SU-DHL-6 (cell line): ENCODE measurements around the gene ECI1.

Source experiments
- H2AFZ ChIP-seq: fragments of 200-600 bp; sonication (generic); 2 replicates; pipeline ENCODE4 v1.6.1; 2014; ENCODE audit warnings: low read depth, mild to moderate bottlenecking, moderate library complexity, mixed read lengths, antibody characterized with exemption, low read length; ENCODE audit not compliant: severe bottlenecking
- H3F3A ChIP-seq: fragments of 200-600 bp; shearing (Covaris generic); 2 replicates; pipeline ENCODE4 v1.6.0; 2016; ENCODE audit warnings: antibody characterized with exemption, mild to moderate bottlenecking; ENCODE audit not compliant: insufficient read depth
- H3K27ac ChIP-seq: fragments of 200-600 bp; sonication (generic); 2 replicates; pipeline ENCODE4 v1.5.1; 2016; ENCODE audit warnings: low read depth, mild to moderate bottlenecking, low read length, moderate library complexity, mixed read lengths
- H3K27me3 ChIP-seq: fragments of 200-600 bp; sonication (generic), shearing (Covaris generic); 2 replicates; pipeline ENCODE4 v1.6.0; 2014; ENCODE audit warnings: mild to moderate bottlenecking, low read length
- H3K36me3 ChIP-seq: fragments of 200-600 bp; sonication (generic); 2 replicates; pipeline ENCODE4 v1.6.1; 2014; ENCODE audit warnings: mild to moderate bottlenecking, low read length, mixed read lengths
- H3K4me2 ChIP-seq: fragments of 300-600, 200-600 bp; shearing (Covaris generic), sonication (generic); 2 replicates; pipeline ENCODE4 v1.6.0; 2014; ENCODE audit warnings: low read length, low read depth, mild to moderate bottlenecking; ENCODE audit not compliant: poor library complexity, severe bottlenecking
- H3K4me3 ChIP-seq: fragments of 200-600 bp; sonication (generic); 2 replicates; pipeline ENCODE4 v1.5.1; 2014; ENCODE audit warnings: antibody characterized with exemption, low read length, mild to moderate bottlenecking, mixed read lengths; ENCODE audit not compliant: insufficient read depth, poor library complexity, severe bottlenecking
- H3K79me2 ChIP-seq: fragments of 200-600 bp; sonication (generic); 2 replicates; pipeline ENCODE4 v1.6.1; 2014; ENCODE audit warnings: mild to moderate bottlenecking, low read length, moderate library complexity; ENCODE audit not compliant: insufficient read depth
- H3K9ac ChIP-seq: fragments of 200-600 bp; sonication (generic); 2 replicates; pipeline ENCODE4 v1.7.0; 2014; ENCODE audit warnings: mild to moderate bottlenecking, low read length
- H3K9me2 ChIP-seq: fragments of 200-600 bp; sonication (generic); replicated peaks from 2 replicates; pipeline ENCODE4 v1.6.1; 2014; ENCODE audit warnings: low read length; ENCODE audit not compliant: insufficient read depth
- H3K9me3 ChIP-seq: fragments of 200-600 bp; sonication (generic); 2 replicates; pipeline ENCODE4 v1.6.1; 2014; ENCODE audit warnings: low read length, mixed read lengths; ENCODE audit not compliant: insufficient read depth
- H4K20me1 ChIP-seq: fragments of 200-600 bp; sonication (generic); 2 replicates; pipeline ENCODE4 v1.6.1; 2014; ENCODE audit warnings: low read depth, mild to moderate bottlenecking, antibody characterized with exemption, low read length, moderate library complexity, mixed read lengths
- EZH2phosphoT487 ChIP-seq: fragments of 200-600 bp; sonication (generic), shearing (Covaris generic); conservative IDR thresholded peaks from 2 replicates; pipeline ENCODE4 v1.6.1; 2018; ENCODE audit warnings: mild to moderate bottlenecking, antibody characterized with exemption, low read length, moderate library complexity, mixed read lengths
- TF ChIP-seq, protein P1 (sequence below): fragments of 200-600 bp; sonication (generic); IDR thresholded peaks from one replicate; pipeline ENCODE4 v1.5.1; 2017; ENCODE audit warnings: antibody characterized with exemption, mild to moderate bottlenecking, low read length, moderate library complexity; ENCODE audit not compliant: insufficient read depth, poor library complexity, severe bottlenecking

Gene ECI1

GRCh38 chr16:2298621-2299020 is 47.2 kb upstream of the ECI1 start:
- Histone ChIP-seq H3F3A (no peaks in the 10 kb centered on the region), H3K4me2 (no peak overlapping the region), H2AFZ (no peak overlapping the region), H3K36me3 (no peaks in the 10 kb centered on the region), H3K9ac (no peak overlapping the region), H3K9me2 (no peaks in the 10 kb centered on the region), H3K9me3 (no peaks in the 10 kb centered on the region), H3K27ac (no peak overlapping the region), H3K79me2 (no peaks in the 10 kb centered on the region), H3K27me3 (no peaks in the 10 kb centered on the region), H3K4me3 (no peak overlapping the region), H4K20me1 (no peaks in the 10 kb centered on the region)
- no peak for TF ChIP-seq EZH2phosphoT487
- TF ChIP-seq, protein P1, sequence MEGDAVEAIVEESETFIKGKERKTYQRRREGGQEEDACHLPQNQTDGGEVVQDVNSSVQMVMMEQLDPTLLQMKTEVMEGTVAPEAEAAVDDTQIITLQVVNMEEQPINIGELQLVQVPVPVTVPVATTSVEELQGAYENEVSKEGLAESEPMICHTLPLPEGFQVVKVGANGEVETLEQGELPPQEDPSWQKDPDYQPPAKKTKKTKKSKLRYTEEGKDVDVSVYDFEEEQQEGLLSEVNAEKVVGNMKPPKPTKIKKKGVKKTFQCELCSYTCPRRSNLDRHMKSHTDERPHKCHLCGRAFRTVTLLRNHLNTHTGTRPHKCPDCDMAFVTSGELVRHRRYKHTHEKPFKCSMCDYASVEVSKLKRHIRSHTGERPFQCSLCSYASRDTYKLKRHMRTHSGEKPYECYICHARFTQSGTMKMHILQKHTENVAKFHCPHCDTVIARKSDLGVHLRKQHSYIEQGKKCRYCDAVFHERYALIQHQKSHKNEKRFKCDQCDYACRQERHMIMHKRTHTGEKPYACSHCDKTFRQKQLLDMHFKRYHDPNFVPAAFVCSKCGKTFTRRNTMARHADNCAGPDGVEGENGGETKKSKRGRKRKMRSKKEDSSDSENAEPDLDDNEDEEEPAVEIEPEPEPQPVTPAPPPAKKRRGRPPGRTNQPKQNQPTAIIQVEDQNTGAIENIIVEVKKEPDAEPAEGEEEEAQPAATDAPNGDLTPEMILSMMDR = no peak

DNA sequence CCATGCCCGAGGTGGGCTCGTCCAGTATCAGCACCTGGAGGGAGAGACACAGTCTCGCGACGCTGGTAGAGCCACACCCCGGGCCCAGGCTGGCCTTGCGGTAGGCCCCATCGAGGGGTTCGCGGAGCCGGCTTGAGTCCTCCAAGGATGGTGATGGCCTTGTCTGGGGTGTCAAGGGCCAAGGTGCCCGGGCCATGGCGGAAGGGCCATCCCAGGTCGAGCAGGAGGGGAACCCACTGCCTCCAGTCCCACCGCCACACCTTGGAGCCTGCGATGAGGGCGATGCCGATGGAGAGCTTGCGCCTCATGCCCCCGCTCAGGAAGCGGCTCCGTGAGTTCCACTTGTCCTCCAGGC is 46.1 kb upstream of the ECI1 start:
- no peaks in the 10 kb centered on the region for H3K79me2 ChIP-seq
- H2AFZ ChIP-seq = no peak overlapping the region
- no peaks in the 10 kb centered on the region for H3K27me3 ChIP-seq
- no peak overlapping the region for H3K27ac ChIP-seq
- no peak overlapping the region for H3K9ac ChIP-seq
- H3K9me2 ChIP-seq = no peaks in the 10 kb centered on the region
- no peaks in the 10 kb centered on the region for H3F3A ChIP-seq
- no peaks in the 10 kb centered on the region for H3K9me3 ChIP-seq
- H3K4me3 ChIP-seq = no peak overlapping the region
- H3K4me2 ChIP-seq = no peak overlapping the region
- no peaks in the 10 kb centered on the region for H3K36me3 ChIP-seq
- H4K20me1 ChIP-seq = no peaks in the 10 kb centered on the region
- TF ChIP-seq, protein P1 = no peak
- no peak for TF ChIP-seq EZH2phosphoT487

- no peak for TF ChIP-seq EZH2phosphoT487
- TF ChIP-seq, protein P1 = peak; percentile 21
- Histone ChIP-seq H3K9ac (no peak overlapping the region), H2AFZ (no peak overlapping the region), H3K36me3 (no peaks in the 10 kb centered on the region), H3F3A (no peaks in the 10 kb centered on the region), H3K27ac (no peak overlapping the region), H3K4me2 (no peak overlapping the region), H3K27me3 (no peaks in the 10 kb centered on the region), H3K79me2 (no peaks in the 10 kb centered on the region), H4K20me1 (no peaks in the 10 kb centered on the region), H3K9me3 (no peaks in the 10 kb centered on the region), H3K4me3 (no peak overlapping the region), H3K9me2 (no peaks in the 10 kb centered on the region)
Measured at GRCh38 chr16:2296661-2297505, 45.5 kb upstream of the ECI1 start.
